ENCODE results near the gene PIGB. TPM values are rescaled to one million over a fixed set of nuclear protein-coding genes. Genes with fewer than 3 reads are reported as not detected.

Gene PIGB
- total RNA-seq (2021; ENCODE audit: unreplicated experiment) (19.3 TPM), Bru-seq, nascent RNA (percentile 70 among the genes with signal in this experiment), BruChase-seq, experiment 1, labeled RNA remaining after a 2-hour chase (percentile 68 among the genes with signal in this experiment), BruChase-seq, experiment 2, labeled RNA remaining after a 6-hour chase (percentile 67 among the genes with signal in this experiment)
- 11.6 TPM for polyA plus RNA-seq (2012; ENCODE audit: insufficient read length)
- long read RNA-seq, transcript PIGB-202 (12 exons, 1,668 nt): major isoform, 12 of 28 reads
- long read RNA-seq, partial matches to known transcripts: 2 of 28 reads
- long read RNA-seq, other reads (novel, unspliced or antisense): 14 of 28 reads

- H3K36me3 ChIP-seq (ENCODE audit: control insufficient read depth, insufficient read depth, low read length): peaks cover 2% of the 10 kb centered on the region; the same call in 1 of the 2 replicates
- CTCF ChIA-PET: interaction anchor here (1.1 kb wide), 2 partner anchors 88 to 89 kb away, joined by 5 to 7 read pairs; partner anchors contain the start of genes CCPG1 and PIERCE2
- TF ChIP-seq CTCF (IDR thresholded peaks at IDR 0.05): no peak
- peak; percentile 84; the same call in 1 of the 2 replicates for TF ChIP-seq SIN3A (IDR thresholded peaks at IDR 0.05; ENCODE audit: borderline replicate concordance, insufficient read depth, low read depth, low read length)
- TF ChIP-seq, protein P1, sequence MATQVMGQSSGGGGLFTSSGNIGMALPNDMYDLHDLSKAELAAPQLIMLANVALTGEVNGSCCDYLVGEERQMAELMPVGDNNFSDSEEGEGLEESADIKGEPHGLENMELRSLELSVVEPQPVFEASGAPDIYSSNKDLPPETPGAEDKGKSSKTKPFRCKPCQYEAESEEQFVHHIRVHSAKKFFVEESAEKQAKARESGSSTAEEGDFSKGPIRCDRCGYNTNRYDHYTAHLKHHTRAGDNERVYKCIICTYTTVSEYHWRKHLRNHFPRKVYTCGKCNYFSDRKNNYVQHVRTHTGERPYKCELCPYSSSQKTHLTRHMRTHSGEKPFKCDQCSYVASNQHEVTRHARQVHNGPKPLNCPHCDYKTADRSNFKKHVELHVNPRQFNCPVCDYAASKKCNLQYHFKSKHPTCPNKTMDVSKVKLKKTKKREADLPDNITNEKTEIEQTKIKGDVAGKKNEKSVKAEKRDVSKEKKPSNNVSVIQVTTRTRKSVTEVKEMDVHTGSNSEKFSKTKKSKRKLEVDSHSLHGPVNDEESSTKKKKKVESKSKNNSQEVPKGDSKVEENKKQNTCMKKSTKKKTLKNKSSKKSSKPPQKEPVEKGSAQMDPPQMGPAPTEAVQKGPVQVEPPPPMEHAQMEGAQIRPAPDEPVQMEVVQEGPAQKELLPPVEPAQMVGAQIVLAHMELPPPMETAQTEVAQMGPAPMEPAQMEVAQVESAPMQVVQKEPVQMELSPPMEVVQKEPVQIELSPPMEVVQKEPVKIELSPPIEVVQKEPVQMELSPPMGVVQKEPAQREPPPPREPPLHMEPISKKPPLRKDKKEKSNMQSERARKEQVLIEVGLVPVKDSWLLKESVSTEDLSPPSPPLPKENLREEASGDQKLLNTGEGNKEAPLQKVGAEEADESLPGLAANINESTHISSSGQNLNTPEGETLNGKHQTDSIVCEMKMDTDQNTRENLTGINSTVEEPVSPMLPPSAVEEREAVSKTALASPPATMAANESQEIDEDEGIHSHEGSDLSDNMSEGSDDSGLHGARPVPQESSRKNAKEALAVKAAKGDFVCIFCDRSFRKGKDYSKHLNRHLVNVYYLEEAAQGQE (IDR thresholded peaks at IDR 0.05; ENCODE audit: insufficient read depth in 1 of 2, low read depth in 2 of 2, low read length in 1 of 2): peak; percentile 14 to 29; a peak in 1 of 4 replicates
- TF ChIP-seq TCF7L2 (IDR thresholded peaks at IDR 0.05; ENCODE audit: low read depth, low read length): peak; percentile 49; the same call in 1 of the 2 replicates
- TF ChIP-seq POLR2AphosphoS5 (IDR thresholded peaks at IDR 0.05; ENCODE audit: low read depth, low read length): peak; percentile 88
- H3K9me3 ChIP-seq (ENCODE audit: control insufficient read depth, insufficient read depth, low read depth, low read length): no peaks in the 10 kb centered on the region
- no TSS peak for BruUV-seq (replicated peaks)
- in situ Hi-C loops (cut with HindIII; ENCODE audit: low pct_unique_long_range_greater_than_20kb, low sequenced_read_pairs) (no loop called here), intact Hi-C loops (cut with micrococcal nuclease; ENCODE audit: unreplicated experiment) (loop anchor here (5.0 kb wide), 1 partner anchor 118 kb away; no protein-coding TSS in a partner anchor)
- POLR2A ChIA-PET: interaction anchor here (0.6 to 1.1 kb wide), 7 partner anchors 45 to 900 kb away, joined by 3 to 10 read pairs (median 5); partner anchors contain the start of genes CCPG1 and PIERCE2
- peak; percentile 98 for ATAC-seq
- no peaks in the 10 kb centered on the region for H3K27me3 ChIP-seq (ENCODE audit: control insufficient read depth, insufficient read depth, low read length)
- peak within 1 kb of the TSS; percentile 86 to 87 for H3K4me3 ChIP-seq (ENCODE audit: low read depth in 2 of 2, low read length in 2 of 2)
- peak within 1 kb of the TSS; percentile 99 for H3K27ac ChIP-seq (ENCODE audit: low read length)
- peaks cover 14% of the 10 kb centered on the region; the same call in 1 of the 2 replicates for H3K4me1 ChIP-seq (ENCODE audit: control insufficient read depth, insufficient read depth, low read length)
- DNase-seq (ENCODE audit: low read depth, low spot score): peak; percentile 77
These were observed at the start of gene PIGB, which contains the start of gene PIGBOS1 for GRCh38 chr15:55318588-55319494. Gene PIGB, plus strand, starts transcription at chr15:55319222. Its CDS starts 29 bp downstream, at chr15:55319251. Gene PIGBOS1, minus strand, starts transcription at chr15:55319123. Its CDS starts 1,331 bp downstream, at chr15:55317792.

- DNase-seq (ENCODE audit: low read depth, low spot score): no peak
- in situ Hi-C loops (cut with HindIII; ENCODE audit: low pct_unique_long_range_greater_than_20kb, low sequenced_read_pairs) (no loop called here), intact Hi-C loops (cut with micrococcal nuclease; ENCODE audit: unreplicated experiment) (no loop called here)
- H3K4me3 ChIP-seq (ENCODE audit: low read depth in 2 of 2, low read length in 2 of 2): no peak overlapping the region
- no TSS peak for BruUV-seq (replicated peaks)
- ATAC-seq: no peak
- POLR2A ChIA-PET: no interaction called here
- H3K27me3 ChIP-seq (ENCODE audit: control insufficient read depth, insufficient read depth, low read length): no peaks in the 10 kb centered on the region
- no peaks in the 10 kb centered on the region for H3K4me1 ChIP-seq (ENCODE audit: control insufficient read depth, insufficient read depth, low read length)
- H3K27ac ChIP-seq (ENCODE audit: low read length): no peak overlapping the region
- no peak for TF ChIP-seq CTCF (IDR thresholded peaks at IDR 0.05)
- no peak for TF ChIP-seq TCF7L2 (IDR thresholded peaks at IDR 0.05; ENCODE audit: low read depth, low read length)
- TF ChIP-seq, protein P1 (IDR thresholded peaks at IDR 0.05; ENCODE audit: insufficient read depth in 1 of 2, low read depth in 2 of 2, low read length in 1 of 2): no peak
- TF ChIP-seq SIN3A (IDR thresholded peaks at IDR 0.05; ENCODE audit: borderline replicate concordance, insufficient read depth, low read depth, low read length): no peak
- TF ChIP-seq POLR2AphosphoS5 (IDR thresholded peaks at IDR 0.05; ENCODE audit: low read depth, low read length): no peak
- CTCF ChIA-PET: no interaction called here
- no peaks in the 10 kb centered on the region for H3K36me3 ChIP-seq (ENCODE audit: control insufficient read depth, insufficient read depth, low read length)
- H3K9me3 ChIP-seq (ENCODE audit: control insufficient read depth, insufficient read depth, low read depth, low read length): no peaks in the 10 kb centered on the region
These were observed 48.7 kb upstream of the PIGB start for GRCh38 chr15:55270291-55270690.
